ENCODE measurements around the gene ID4.

ID4 gene, protein sequence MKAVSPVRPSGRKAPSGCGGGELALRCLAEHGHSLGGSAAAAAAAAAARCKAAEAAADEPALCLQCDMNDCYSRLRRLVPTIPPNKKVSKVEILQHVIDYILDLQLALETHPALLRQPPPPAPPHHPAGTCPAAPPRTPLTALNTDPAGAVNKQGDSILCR

DNA sequence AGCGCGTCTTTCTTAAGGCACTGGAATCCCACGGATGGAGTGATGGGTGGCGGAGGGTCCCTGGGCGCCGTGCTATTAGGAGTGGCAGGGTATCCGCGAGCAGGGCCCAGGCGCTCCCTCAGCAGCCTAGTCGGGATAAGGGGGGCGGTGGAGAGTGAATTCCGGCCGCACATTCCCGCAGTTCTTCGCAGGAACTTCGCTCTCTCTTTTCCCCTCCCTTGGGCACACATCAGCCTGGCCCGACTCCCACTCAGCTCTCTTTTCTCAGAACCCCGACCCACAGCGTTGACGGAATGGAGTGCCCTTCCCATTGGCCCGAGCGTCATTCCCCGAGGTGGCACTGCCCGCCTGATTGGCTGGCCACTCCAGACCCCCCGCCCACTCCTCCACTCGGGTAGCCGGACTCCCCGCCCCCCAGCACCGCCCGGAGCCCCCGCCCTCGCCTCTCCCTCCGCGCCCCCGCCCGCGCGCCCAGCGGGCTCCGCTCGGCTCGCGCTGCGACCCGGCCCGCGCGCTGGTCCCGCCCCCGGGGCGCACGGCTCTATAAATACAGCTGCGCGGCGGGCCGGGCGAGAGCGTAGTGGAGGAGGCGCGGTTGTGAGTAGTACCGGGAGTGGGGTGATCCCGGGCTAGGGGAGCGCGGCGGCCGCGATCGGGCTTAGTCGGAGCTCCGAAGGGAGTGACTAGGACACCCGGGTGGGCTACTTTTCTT lies at the start of gene ID4:
ID4 (plus strand) TSS at position 572 of the 712 bp plus-strand sequence. CDS start 385 bp downstream, outside the sequence.
- DNase-seq (ENCODE audit: low spot score) = peak; percentile 94

DNA sequence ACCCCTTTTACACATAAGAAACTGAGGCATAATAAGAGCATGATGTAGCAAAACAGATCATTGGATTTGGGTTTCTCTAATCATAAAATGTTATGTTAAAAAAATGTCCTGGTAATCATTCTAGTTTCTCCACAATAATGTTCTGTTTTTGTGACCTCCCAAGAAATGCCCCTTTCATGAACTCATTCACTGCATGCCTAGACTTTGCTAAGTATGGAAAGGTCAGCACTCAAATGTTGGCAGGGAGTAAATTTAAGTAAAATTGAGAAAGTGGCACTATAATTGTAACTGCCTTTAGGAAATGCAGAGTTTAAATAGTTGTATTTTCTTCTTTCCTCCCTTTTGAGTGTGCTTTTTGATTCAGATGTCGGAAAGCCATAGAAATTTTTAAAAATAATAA lies 48.5 kb upstream of the ID4 start:
- no peak for DNase-seq (ENCODE audit: low spot score)

DNA sequence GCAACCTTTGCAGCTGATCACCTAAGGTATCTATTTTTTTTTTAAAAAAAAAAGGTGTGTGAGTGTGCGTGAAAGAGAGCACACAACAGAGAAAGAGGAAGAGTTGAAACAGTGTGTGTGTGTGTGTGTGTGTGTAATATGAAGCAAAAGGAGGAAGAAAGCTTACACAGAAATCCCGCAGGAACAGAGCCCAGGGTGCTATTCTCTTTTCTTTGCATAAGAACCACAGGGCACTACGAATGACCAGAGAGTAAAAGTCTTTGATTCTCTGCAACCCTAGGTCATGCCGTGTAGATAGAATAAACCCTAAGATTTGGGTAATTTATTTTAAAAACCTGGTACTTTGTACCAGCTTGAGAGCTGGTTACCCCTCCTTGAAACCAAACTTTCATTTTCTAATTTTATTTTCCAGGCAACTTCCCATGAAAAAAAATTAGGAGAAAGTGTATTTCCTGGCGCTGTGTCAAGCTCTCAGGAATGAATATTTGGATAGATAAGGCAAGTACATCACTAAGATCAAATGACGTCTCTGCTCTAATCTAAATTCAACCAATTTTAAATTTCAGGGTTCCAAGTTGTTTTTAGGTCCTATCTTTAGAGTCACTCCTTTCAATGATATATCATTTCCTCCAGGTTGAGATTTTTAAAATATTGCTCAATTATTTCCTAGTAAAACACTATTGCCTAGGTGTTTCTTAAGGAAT lies 47.9 kb upstream of the ID4 start:
- no peak for DNase-seq (ENCODE audit: low spot score)

DNA sequence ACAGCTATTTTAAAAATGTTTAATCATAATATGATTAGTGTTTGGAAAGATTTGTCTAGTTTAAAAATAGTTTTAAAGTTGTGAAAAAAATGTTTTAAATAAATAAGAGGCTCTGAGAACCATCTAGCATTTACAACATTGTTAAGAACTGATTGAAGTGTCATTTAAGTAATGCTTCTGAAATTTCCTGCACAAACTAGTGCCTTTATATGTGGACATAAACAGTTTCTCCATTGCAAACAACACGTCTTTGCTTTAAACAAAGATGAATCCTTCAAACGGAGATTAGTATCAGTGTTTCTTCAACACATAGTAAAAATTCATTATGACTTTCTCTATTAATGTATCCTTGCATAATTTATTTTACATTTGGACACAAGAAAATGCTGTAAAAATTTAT lies 45.9 kb upstream of the ID4 start:
- DNase-seq (ENCODE audit: low spot score) = no peak

DNA sequence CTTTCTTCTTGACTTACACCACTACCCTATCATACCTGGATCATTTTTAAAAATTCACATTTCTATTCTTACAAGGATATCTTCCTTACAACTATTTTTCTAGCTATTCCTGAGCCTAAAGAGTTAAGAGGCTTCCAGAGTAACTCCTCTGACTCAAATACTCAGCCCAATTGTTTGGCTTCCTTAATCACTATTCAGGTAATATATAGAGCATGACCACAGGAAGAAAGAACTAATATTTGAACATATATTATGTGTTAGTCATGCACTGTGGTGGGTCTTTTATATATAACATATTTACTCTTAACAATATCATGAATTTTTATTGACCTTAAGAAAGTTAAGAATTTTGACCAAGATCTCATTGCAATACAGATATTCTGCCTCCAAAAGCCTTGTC lies 42.0 kb upstream of the ID4 start:
- DNase-seq (ENCODE audit: low spot score) = no peak

DNA sequence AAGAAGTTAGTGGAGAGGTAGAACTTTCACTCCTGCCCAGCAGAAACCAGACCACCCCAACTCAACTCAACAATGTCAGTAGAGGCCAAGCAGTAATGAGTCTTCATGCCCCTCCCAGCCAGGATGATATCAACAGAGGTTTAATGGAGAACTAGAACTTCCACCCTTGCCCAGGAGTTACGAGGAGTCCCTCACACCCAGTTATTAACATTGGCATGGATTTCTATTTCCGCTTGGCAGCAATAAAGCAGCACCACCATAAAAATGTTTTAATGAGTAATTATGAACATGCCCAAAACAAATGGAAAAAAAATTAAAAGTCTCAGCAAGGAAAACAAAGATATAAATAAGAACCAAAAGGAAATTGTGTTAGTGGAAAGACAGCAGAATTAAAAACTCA lies 40.7 kb upstream of the ID4 start:
- DNase-seq (ENCODE audit: low spot score) = no peak

DNA sequence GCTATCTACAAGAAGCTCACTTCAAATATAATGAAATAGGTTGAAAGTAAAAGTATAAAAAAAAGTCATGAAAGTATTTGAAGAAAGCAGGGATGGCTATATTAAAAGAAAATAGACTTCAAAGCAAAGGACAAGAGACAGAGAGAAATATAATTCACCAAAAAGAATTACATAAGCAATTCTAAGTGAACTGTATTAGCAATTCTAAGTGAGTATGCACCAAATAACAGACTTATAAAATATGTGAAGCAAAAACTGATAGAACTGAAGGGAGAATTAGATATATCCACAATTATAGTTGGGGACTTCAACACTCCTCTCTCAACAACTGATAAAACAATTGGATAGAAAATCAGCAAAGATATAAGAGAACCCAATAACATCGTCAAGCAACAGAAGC lies 38.8 kb upstream of the ID4 start:
- DNase-seq (ENCODE audit: low spot score) = no peak

- no peak for DNase-seq (ENCODE audit: low spot score)
These were observed 34.5 kb upstream of the ID4 start for GRCh38 chr6:19802656-19803055.

GRCh38 chr6:19803331-19804204 lies 33.6 kb upstream of the ID4 start:
- no peak for DNase-seq (ENCODE audit: low spot score)

DNA sequence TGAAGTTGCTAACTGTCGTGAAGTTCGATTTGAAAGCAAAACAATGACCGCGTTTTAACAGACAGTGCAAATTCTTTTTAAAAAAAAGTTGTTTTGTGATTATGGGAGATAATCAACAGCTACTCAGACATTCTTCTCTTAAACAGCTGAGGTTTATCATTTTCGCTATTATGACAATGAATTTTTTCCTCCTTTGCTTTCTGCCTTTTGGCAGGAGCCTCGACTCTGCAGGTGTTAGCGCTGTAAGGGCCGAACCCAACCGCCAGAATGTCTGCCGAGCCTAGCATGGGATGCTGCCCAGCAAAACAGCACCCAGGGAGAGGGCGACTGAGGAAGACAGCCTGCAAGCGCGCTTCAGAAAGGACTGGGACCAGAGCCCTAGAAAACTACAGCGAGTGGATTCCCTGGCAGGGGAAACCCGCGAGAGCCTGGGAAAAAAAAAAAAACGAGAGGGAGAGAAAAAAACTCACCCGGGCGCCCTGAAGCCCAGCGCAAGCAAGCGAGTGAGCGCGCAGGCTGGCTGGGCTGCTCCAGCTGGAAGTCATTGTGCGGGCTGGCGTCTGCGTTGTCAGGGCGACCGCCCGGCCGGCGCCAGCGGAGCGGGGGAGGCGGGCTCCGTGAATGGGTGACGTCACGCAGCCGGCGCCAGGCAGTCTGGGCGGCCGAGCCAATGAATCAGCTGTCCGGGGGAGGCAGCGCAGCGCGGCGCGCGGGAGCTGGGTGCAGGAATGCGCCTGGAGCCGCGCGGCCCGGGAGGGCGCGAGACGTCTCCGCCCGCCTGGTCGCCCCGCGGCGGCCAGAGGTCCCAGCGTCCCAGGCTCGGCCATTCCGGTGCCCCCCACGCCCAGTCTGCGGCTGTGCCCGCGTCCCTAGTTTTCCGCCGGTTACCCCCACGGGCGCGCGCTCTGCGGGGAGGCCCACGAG lies 32.7 kb upstream of the ID4 start:
- peak; percentile 99 for DNase-seq (ENCODE audit: low spot score)

DNA sequence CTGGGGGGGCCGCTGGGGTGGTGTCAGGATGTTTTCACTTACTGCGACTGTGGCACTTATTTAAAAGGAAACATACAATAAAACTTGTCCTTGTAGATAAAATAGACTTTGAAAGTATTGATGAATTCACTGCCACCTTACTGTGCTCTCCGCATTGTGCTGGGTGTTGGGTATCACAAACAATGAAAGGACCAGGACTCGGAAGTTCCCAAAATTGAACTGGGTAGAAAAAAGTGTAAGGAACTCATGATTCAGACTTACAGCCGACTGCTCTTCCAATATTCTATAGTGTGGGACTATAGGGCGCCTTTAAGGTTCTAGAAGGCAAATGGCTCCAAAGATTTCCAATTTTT lies 32.1 kb upstream of the ID4 start:
- no peak for DNase-seq (ENCODE audit: low spot score)

- no peak for DNase-seq (ENCODE audit: low spot score)
These were observed 30.2 kb upstream of the ID4 start for GRCh38 chr6:19806971-19807396.

GRCh38 chr6:19811397-19812079 lies 25.6 kb upstream of the ID4 start:
- DNase-seq (ENCODE audit: low spot score) = no peak

DNA sequence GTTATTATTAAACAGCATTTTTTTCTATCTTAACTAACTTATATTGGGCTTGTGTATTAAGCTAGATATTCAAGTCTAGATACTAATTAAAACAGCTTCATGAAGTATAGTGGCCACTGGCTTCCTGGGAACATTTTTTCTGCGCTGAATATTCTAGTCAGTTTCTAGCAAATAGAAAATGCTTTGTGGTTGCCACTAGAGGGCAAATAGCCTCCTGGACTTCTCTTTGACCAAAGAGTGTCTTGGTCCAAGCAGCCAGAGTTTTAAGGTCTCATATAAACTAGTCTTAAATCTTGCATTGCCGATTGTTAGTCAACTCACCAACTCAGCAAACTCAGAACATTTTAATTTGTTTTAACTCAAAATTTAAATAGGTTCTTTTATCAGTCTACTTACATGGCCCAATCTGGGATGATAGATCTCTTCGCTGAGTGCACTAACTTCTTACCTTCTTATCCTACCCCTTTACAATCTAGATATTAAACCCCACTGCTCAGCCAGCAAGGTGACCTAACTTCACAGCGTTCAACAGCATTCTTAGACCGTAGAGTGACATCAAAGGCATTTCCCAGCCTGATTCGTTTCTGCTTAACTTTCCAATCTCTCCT lies 24.6 kb upstream of the ID4 start:
- no peak for DNase-seq (ENCODE audit: low spot score)

DNA sequence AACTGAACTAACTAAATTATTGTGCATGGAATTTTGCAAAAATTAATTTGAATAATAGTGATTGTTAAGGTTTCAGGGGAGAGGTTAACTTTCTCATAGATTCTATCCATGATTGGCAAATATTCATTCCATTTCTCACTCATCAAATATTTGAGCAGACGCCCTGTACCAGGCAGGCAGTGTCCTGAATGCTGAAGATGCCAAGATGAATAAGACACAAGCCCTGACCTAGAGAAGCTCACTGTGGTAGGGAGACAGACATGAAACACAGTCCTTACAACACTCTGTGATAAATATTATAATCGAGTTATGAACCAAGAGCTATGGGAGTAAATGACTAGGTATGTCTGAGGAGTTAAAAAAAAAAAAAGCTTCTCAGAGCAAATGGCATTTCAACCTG lies 18.4 kb upstream of the ID4 start:
- DNase-seq (ENCODE audit: low spot score) = no peak

- DNase-seq (ENCODE audit: low spot score) = no peak
These were observed 12.9 kb upstream of the ID4 start for GRCh38 chr6:19824058-19824807.

DNA sequence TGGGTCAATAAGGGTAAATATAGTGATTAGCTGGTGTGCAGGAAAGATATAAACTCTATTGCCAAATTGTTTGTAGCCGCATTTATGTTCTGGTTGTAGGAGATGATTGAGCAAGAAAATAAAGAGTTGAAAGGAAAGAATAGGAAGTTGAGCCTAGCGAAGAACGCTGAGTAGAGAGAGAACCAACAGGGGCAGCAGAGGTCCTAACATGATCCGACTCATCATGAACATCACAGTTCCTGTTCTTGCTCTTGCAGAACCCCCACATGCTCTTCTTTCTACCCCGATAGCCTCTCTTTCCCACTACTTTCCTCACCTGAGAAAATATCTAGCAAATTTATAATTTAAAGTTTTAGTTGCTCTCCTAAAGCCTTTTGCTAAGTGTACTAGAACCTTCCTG lies 9.9 kb upstream of the ID4 start:
- DNase-seq (ENCODE audit: low spot score) = no peak

GRCh38 chr6:19827903-19828302 lies 9.3 kb upstream of the ID4 start:
- no peak for DNase-seq (ENCODE audit: low spot score)

- no peak for DNase-seq (ENCODE audit: low spot score)
These were observed 7.0 kb upstream of the ID4 start for GRCh38 chr6:19830171-19830570.

- DNase-seq (ENCODE audit: low spot score) = no peak
These were observed 5.8 kb upstream of the ID4 start for GRCh38 chr6:19831358-19831757.

All from left forelimb (tissue), 1 donor.